IPS-NIHi7 (cell line): ENCODE measurements around the gene FGFR2.
A peak's percentile ranks its signal among the peaks of the same experiment; 100 is the strongest.

Experiments
- DNase-seq: peaks from one replicate; pipeline ENCODE4 v3.0.0; 2012; ENCODE audit warnings: mixed read lengths; ENCODE audit errors: extremely low spot score

FGFR2 gene

DNA sequence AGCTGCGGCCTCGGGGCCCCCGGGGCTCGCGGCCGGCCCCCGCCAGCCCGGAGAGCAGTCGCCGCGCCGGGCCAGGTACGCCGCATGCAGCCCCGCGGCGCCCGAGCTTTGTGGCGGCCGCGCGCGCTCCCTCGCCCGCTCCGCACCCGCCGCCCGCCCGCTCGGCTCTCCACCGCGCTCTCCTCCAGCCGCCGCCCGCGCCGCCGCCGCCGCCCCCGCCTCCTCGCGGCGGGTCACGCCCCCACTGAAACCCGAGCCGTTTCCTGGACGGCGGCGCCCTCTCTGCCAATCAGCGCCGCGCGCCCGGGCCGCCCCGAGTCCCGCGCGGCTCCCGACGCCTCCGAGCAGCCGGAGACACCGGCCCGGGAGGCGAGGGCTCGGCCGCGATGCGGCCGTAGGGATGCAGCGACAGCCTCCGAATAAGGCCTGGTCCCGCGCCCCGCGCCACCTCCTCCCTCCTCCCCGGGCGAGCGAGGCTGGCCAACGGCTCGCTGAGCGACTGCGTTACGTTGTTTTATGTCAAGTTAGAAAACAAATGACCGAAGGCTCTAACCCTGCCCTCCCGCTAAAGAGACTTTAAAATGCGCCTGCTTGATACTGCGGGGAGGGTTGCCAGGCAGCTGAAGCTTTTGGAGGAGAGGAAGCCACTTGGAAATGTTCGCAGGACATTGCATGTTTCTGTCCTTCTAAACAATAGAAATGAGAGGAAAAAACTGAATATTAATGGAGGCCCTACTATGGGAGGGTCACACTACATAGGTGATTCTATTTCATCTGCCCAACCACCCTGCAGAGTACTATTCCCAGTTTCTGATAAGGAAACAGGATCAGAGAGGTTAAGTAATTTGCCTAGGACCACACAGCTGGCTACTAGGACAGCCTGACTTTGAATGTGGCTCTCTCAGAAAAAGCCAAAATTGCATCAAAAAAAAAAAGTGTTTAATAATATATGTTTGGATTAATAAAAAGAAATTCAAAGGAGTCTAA, at the start of gene FGFR2:
Gene FGFR2 (minus strand): TSS at position 182 of the 987 bp plus-strand sequence. CDS start 4,627 bp downstream, outside the sequence.
- peak; percentile 94 for DNase-seq

DNA sequence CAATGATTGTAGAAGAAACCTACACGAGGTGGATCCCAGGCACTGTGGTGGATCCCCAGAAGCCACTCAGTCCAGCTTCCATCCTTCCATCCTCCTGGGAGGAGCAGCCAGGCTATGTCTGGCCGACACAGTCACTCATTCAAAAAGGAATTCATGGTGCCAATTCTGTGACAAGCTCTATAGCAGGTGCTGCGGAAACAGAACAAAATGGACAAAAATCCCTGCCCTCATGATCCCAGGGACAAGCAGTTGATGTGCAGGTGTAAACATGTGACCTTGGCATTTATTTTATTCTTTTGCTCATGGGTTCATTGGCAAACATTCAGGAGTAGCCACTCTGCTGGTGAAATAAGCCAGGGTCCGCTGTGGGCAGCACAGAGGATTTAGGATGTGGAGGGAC, 49.2 kb upstream of the FGFR2 start:
- no peak for DNase-seq

DNA sequence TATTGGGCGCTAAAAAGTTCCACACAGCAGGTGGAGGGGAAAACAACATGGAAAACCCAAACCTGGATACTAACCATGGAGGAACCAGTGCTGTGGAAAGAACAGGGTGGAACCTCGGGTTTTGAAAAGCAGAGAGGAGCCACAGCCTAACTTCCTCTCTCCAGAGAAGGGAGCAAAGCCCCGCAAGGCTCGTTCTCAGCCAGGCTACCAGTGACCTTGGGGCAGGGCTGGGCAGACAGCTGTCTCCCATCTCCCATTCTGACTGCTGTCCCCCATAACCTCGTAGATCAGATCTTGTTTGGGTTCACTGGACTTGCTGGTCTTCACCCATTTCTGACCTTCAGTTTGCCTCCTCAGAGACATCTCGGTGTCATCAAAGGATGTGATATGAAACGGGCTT, 47.5 kb upstream of the FGFR2 start:
- no peak for DNase-seq

DNA sequence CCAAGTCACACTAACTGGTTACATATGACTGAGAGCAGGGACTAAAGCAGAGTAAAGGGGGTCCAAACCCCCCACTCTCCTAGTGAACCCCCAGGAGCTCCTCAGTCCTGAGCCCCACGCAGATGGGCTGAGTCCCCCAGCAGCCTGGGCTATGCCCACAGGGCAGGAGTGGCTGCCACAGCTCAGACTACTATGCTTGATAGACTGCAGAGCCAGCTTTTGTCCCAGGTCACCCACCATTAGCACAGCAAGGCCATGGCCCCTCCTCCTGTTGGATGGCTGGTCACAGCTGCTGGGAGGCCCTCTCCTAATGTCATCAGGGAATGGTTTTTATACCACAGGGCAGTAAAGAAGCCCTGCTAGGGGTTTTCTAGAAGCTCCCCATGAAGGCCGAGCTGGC, 46.3 kb upstream of the FGFR2 start:
- DNase-seq, result no peak

DNA sequence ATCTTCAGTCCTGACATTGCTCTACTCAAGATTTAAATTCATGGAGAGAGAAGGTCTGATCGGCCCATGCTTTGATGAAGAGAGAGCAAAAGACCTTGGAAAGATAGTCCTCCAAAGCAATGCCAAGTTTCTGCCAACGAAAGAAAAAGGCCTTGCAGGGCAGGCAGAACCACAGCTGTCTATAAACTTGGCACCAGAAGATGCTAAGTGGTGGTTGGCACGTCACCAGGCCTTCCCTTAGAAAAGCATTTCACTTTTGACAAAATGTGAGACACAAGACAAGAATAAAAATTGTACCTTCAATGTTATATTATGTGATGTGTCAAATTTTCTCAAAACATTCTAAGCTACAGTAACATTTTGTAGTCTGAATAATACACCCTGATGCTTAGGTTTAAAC, 42.0 kb upstream of the FGFR2 start:
- DNase-seq, result no peak

DNA sequence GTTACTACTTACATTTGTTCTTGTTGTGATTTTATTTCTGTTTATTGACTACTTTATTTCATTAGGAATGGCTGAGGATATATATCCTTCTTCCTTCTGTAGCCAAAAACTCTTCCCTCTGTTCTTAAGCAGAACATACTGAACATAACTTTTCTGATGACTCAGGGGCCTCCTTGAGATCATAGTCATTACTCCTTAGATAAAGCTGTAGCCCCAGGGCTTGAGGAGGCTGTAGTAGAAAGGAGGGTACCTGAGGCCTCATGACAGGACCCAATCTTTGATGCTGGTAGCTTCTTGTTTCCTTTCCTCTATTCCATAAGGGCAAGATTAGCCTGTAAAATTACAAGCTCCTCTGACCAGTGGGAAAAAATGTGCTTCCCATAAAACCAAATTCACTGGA, 41.2 kb upstream of the FGFR2 start:
- no peak for DNase-seq

DNA sequence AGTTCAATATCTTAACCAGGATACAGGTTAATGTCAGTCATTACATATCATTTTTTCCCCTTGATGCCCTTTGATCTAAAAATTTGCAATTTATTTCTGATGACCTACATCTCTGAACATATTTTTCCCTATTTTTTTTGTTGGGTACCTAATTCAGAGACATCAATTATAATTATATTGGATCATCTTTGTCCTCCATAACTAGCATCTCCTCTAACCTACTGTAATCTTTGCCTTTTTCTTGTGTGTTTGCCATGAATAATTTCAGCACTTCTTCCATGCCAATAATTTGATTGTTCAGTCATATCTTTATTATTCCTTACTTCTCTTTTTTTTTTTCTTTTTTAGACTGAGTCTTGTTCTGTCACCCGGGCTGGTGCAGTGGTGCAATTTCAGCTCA, 39.2 kb upstream of the FGFR2 start:
- DNase-seq, result no peak

DNA sequence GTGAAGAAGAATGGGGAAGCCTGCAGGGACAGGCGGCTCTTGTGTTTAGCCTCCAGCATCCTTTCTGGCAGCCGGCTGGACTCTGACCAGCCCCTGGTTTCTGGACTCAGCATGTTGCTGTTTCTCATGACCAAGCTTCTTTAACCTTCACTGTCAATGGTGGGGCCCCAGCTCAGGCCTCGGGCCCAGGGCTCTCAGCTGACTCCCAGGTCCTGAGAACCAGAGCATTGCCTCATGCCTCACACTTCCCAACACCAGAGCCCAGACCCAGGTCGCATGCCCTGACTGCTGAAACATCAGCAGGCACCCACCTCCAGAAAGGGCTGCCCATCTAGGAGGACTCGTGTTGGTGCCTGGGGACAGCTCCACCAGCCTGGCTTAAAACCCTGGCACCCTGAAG, 34.8 kb upstream of the FGFR2 start:
- DNase-seq, result no peak

DNA sequence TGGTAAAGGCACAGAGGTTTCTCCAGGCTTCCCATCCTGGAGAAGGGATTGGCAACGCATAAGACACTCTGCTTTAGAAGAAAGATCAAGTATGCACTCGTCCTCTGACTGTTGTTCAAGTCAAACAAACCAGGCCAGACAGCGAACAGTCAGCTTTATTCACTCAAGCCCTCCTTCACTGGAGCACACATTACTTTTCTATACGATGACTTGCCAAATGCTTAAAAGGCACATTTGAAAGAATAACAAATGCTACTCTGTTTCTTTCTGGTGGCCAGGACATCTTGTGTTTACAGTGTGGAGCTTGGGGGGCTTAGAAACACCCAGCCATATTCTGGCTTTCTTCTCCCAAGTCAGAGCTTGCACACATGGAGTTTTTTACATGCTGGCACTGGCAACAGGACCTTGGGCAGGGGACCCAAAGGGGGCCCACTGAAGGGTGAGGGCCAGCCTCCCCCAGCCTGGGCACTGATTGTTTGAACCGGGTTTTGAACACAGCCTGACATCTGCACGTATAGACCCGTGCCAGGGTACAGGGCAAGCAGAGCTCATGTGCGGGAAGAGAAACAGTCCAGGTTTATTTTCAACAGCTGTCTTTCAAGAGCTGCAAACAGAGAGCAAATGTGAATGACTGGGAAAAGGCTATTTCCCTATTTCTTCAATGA, 33.3 kb upstream of the FGFR2 start:
- DNase-seq, result no peak

DNA sequence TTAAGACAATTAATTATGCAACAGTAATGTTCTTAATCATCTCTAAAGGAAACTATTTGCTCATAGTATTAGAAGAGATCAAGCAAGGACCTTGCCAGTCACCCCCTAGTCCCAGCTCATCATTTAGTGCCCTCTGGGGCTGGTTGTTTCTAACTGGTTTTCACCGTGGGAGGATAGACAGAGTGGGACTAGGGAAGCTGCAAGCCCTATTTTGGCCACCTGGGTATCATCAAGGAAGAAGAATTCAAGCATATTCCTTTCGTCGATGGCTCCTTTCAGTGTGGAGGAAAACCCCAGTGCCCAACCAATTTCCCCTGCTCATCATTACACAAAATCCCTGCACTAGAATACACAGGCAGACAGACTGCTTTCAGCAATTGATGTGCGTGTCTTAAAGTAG, 30.6 kb upstream of the FGFR2 start:
- no peak for DNase-seq

DNA sequence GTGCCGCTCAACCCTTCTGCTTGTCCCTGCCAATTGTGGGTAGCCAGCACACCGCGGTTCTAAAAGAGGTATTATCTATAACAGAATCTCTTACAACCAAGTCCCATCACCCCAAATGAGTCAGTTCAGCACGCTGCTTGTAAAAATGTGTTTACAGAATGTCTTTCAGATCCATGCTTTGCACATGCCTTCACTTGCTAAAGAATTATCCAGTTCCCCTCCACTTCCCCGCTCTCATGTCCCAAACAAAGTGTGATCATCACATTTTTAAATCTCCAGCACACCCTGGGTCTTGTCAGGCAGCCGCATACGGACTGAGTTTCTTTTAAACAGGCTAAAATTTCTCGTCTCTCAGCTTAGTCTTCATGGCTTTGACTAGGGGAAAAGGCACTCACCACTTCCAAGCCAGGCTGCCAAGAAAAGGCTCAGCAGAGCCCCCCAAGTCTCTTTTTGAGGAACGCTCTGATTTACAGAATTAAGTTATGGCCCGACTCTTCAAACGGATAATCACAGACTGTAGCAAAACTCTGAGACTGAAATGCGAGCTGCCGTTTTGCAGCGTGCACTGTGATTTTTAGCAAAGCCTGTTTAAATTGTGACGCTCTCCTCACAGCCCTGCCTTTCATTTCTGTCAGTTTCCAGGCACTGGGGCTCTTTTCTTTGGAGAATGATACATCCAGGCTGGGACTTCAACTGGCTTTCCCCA, 29.8 kb upstream of the FGFR2 start:
- no peak for DNase-seq

DNA sequence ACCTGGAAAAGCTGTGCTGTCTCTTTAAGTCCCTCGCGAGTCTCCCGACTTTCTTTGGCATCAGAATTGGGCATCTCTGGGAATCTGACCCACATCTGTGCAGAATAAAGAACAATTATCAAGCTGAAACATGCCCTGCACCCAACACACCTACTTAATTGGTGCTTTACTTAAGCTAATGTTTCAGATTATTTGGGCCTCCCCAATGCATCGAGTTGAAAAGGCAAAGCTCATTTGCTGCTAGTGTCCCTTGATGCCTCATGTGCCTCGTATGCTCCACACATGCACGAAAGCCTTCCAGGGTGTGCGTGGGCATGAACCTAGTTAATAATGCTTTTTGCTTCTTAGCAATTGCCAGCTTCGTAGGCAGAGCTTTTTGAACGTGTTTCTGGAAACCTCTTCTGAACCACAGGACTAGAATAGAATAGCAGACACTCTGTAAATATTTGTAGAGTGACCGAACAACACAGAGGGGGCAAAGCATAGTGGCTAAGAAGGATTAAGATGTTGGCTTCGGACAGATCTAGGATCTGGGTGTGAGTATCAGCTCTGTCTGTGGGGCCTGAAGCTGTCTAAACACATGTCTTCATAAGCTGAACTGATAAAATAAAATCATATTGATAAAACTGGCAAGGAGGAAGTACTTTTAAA, 26.7 kb upstream of the FGFR2 start:
- DNase-seq, result no peak

DNA sequence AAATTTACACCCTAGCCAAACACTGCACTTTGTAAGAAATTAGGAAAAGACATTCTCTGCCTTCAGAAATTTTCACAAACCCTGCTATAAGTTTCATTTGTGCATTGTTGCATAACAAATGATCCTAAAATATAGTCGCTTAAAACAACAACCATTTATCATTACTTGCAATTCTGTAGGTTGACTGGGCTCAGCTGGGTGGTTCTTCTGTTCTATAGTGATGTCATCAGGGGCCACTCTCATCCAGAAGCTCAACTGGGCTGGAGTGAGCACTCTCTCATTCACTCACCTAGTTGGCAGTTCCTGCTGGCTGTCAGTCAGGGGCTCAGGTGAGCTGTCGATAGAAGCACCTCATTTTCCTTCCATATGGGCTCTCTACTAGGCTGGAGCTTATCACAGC, 20.7 kb upstream of the FGFR2 start:
- no peak for DNase-seq

DNA sequence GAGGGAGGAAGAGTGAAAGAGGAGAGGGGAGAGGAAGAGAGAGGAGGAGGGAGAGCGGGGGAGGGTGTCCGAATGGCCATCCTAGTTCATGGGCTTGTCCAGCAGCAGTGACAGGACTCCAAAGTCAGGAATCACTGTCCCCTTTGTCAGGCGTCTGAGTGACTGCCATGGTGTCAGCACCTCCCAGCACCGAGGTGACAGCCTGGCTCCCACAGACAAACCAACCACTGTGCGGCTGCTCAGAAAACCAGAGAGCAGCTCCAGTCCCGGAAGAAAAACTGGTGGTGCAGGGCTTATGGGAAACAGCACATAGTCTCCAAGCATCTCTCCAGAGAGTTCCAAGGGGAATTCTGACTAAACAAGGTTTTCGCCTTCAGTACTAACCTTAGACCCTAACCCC, 18.9 kb upstream of the FGFR2 start:
- no peak for DNase-seq

DNA sequence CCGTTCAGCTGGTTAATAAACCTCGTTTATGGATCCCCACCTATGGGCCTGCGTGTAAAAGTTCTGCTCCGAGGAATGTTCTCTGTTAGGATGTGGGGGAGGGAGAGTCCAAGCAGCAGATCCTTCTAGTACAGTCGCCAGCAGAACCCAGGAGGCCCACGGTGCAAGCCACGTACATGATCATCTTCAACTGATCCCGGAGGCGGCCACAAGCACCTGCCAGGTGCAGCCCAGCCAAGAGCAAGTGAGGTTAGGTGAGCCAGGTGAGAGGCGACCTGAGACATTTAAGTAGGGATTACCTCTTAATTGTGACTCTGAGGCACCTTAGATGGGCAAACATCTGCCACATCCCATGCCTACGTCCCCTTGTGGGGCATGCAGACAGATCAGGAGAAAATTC, 18.0 kb upstream of the FGFR2 start:
- no peak for DNase-seq

DNA sequence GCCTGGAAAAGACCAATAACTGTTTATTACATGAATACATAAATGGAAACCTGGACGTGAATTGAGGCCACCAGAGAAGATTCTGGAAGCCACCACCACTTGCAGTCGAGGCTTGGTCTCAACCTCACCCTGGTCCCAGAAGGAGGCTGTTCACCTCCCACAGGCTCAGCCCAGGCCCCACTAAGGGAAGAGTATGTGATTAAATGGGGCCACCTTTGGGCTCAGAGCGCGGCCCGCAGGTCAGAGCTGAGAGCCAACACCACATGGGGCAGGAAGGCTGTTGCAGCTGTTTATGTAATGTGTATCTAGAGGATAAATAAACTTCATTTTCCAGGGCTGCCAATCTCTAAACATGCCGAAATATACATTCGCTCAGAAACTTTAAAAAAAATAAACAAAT, 17.6 kb upstream of the FGFR2 start:
- DNase-seq, result no peak

DNA sequence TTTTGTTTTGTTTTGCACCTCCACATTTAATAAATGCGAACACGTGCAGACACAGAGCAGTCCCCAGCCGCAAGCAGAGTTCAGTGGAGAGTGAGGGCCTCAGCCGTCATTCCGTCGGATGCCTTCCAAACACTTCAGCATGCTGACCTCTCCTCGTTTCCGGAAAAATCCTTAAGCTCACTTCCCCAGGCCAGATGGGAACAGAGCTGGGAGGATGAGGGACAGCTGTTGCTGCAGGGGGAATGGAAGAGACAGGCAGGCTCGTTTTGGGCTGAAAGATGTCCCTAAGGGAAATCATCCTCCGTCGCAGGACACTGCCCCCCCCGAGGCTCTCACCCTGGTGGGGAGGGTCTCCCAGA, 17.2 kb upstream of the FGFR2 start:
- no peak for DNase-seq

DNA sequence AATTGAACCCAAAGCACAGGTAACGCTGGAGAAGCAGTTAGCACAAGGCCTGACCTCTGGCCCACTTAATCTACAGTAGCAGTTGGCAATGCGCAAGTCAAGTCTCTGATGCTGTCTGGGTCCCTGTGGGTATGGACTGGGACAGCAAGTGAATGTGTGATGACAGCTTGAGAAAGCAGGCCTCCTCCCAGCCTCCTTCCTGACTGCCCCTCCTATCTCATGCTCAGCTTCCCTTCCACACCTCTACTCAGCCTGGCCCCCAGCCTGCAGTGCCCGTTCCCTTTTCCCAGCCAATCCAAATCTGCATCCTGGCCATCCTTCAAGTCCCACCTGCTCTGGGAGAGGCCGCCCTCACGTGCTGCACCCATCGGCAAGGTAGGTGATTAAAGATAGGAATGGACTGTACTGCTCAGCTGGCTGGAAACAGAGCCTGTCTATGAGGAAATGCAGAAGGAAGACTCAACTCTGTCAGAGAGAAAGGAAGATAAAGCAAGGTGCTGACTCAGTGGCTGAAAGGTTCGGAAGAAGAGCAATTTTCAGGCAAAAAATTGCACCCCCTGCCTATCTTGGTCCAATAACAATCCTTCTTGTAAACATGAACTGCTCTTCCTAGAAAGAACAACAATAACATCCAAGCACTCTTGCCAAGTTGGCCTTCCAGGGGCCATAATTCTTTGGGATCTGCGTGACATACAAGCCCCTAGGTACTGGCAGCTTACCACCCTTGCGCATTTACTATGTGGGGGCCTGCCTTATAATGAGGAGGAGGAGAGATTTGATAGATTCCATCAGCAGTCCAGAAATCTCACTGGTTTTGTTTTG, 16.6 kb upstream of the FGFR2 start:
- no peak for DNase-seq

DNA sequence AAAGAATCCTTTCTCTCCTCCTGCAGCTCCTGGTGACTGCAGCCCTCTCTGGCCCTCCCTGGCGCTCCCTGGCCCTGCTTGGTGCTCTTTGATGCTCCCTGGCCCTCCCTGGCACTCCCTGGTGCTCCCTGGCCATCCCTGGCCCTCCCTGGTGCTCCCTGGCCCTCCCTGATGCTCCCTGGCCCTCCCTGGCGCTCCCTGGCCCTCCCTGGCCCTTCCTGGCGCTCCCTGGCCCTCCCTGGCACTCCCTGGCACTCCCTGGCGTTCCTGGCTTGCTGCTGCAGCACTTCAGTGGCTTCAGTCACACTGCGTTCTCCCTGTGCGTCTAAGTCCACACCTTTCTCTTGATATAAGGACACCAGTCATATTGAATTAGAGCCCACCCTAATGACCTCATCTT, 15.2 kb upstream of the FGFR2 start:
- DNase-seq, result no peak

DNA sequence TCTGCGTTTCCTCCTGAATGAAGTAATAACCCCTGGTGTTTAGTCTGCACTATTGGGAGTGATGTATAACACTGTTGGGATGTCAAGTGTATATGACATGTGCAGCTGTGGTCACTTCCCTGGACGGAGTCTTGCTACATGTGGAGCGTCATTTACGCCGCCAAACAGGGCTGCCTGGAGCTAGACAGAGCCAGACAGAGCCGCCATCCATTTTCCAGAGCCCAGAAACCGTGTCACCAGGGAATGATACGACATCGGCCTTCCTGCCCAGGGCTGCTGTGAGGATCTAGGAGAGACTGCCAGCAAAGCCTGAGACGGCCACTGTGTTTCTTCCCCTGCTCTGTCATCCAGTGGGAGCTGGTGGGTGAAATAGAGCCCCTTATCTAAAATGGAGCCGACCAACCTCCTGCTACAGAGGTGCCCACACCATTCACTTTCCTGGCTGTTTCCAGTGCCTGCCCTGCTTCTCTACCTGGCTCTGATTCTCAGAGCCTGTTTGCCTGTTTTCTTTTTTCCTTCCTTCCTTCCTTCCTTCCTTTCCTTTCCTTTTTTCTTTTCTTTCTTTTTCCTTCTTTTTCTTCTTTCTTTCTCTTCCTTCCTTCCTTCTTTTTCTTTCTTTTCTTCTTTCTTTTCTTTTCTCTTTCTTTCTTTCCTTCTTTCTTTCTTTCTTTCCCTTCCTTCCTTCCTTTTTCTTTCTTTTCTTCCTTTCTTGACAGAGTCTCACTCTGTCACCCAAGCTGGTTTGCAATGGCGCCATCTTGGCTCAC, 13.3 kb upstream of the FGFR2 start:
- DNase-seq, result no peak
